ELR (cell line): ENCODE data around the gene C1QTNF2.

ENCODE experiments used
- DNase-seq: peaks from one replicate; pipeline ENCODE4 v3.0.0-alpha.2; 2015; ENCODE audit warnings: low read depth

Gene C1QTNF2, protein sequence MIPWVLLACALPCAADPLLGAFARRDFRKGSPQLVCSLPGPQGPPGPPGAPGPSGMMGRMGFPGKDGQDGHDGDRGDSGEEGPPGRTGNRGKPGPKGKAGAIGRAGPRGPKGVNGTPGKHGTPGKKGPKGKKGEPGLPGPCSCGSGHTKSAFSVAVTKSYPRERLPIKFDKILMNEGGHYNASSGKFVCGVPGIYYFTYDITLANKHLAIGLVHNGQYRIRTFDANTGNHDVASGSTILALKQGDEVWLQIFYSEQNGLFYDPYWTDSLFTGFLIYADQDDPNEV

DNA sequence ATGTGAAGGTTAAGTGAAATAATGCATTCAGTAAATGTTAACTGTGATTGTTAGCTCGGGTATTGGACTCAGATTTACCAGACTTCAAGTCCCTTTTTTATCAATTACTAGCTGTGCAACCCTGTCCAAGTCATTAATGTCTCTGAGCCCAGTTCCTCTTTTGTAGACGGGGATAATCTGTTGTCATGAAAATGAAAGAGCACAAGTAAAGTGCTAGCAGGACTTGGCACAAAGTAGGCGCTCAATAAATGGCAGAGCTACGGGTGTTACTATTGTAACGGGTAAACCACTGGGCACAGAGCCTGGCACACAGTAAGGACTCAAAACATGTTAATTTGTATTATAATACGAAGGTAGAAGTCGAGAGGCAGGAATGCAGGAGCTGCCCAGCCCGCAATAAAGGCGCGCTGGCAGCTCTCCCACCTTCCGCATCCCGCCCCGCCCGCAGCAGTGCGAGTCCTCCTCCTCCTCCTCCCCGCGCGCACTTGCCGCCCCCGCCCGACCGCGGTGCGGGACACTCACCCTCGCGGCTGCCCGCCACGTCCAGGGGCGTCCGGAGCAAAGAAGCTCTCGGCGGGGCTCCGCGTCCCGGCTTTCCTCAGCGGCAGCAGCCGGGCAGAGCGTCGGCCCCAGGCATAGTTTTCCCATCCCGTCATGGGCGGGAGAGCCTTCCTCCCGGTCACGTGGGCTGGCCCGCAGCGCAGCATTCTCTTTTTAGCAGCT lies at the start of gene C1QTNF2:
Gene C1QTNF2, minus strand, starts transcription at position 637 of the 723 bp plus-strand sequence. CDS start 15,615 bp downstream, outside the sequence.
- DNase-seq = peak; percentile 77

DNA sequence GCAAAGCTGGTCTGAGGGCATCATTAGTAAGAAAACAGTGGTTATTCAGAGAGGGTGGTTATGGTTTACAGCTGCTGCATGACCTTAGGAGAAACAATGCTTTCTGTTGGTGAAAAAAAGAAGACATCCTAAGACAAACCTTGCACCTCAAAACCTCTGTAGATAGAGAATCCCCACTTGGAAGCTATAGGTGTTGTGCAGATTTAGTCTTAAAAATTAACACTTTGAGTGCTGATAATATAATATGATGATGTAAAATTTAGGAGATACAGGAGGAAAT lies 49.8 kb upstream of the C1QTNF2 start:
- DNase-seq = no peak

DNA sequence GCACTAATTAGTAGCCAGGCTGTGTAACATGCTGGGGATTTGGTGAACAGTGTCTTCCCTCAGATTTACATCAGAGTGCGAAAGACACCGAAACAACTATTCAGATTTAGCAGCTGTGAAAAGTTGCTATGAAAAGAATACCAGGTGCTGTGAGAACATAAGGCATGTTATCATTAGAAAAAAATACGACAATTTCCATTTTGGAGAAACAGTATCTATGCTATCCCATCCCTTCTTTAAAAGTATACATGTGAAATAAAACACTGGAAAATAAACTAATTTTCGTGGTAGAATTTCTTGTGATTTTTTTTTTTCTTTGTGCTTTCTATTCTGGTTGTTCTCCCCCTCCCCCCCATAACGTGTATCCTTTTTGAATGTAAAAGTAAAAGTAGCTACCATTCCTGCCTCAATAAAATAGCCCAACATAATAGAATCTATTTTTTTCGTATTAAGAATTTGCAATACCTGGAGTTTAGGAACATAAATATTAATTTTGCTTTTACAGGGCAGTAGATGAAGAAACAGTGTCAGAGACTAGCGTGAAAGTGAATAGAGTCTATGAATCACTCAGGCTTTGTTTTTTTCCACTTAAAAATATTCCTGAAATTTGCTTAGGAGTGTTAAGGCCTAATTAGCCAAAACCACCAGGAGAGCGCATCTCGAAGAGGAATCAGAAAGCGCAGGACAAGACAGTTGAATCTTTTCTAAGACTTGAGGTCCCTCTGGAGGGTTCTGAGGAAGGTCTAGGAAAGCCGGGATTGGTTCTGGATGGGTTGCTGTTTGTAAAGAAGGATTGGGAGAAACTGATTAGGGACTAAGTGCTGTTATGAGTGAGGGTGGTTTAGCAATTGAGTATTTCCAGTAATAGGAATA lies 49.3 kb upstream of the C1QTNF2 start:
- peak; percentile 13 for DNase-seq

DNA sequence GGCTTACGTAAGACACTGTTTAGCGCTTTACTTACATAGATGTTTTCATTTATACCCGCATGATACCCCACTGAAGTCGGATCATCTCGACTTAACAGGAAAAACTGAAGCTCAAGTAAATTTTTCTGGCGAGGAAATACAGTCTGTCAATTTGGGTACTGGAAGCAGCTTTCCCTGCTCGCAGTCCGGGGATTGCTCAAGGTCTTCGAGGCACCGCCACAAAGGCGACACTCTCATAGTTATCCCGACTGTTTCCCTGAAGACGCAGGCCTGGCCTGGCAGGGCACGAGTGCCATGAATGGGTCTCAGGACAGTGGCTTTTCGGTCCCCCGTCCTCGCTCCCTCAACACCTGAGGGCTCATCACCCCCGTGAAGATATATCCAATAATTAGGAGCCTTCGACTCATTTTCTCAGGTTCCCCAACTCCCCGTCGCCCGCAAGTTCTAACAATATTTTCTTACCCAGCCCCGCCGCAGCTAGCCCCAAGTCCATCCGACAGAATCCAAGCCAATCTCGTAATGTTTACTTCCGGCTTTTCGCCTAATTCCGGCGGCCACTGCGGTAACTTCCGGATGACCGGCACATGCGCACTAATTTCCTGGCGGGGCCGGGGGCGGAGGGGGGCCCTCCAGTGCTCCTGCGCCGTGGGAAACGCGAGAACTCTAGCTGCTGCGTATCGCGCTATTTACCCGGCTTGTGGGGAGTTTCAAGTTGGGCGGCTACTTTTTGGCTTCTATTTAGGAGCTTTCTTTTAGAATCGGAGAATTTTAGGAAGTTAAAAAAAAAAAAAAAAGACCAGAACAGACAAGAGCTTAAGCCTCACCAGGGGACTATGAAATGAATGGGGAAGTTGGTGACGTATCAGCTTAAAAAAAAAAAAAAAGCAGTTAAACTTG lies 48.4 kb upstream of the C1QTNF2 start, which contains the start of gene SLU7:
Gene SLU7, minus strand, starts transcription at position 521 of the 897 bp plus-strand sequence. CDS start 3,787 bp downstream, outside the sequence.
- peak; percentile 97 for DNase-seq

DNA sequence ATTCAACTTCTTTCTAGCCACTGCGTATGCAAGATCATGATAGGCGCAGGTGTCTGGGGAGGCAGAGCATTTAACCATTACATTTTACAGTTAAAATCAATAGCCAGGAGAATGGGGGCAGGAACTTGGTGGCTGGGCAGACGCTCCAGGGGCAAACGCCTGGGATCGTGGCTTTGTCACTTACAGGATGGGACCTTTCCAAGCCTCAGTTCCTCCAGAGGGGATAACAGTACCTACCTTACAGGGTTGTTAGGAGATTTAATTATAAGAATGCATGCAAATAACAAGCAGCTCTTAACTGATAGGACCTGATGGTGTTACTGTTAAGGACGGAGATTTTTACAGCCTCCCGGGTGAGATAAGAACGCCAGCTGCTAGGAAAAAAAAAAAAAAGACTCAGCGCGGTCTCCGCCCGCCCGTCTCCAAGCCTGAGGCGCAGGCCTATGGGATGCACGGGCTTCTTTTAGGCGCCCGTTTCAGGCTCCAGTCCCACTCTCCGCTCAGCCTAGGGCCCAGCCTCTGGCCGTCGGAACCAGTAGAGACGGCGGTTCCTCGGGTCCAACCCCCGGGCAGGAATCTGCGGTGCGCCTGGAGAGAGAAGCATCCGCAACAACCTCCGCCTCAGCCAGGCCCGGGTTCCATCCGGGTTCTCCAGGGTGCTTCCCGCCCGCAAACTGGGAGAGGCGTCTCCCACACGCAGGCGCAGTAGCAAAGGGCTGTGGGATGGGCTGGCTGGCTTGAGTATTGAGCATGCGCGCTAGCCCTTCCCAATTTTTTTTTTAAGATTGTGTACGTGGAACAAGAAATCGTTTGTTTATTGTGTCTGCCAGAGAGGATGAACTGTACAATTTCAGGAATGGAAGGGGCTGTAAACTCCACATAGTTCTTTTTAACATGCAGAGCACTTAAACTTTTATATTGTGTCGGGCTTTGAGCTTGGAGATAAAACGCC lies 29.3 kb upstream of the C1QTNF2 start, which contains the start of gene FAM200C:
Gene FAM200C, minus strand, starts transcription at position 653 of the 952 bp plus-strand sequence. CDS start 4,564 bp downstream, outside the sequence.
- peak; percentile 96 for DNase-seq

DNA sequence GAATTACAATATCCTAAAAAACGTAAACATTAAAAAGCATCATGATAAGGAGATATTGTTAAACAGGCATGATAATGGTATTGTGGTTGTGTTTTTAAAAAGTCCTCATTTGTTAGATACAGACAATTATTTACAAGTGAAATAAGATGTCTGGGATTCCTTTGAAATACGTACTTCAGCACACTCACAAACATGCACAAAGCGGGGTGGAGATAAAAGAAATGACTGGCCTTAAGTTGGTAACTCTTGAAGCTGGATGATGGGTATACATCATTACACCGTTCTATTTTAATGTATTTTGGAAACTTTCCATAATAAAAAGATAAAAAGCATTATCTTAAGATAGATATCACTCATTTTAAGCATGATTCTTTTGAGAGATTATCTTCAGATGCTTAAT lies 28.4 kb upstream of the C1QTNF2 start:
- DNase-seq = peak; percentile 48

DNA sequence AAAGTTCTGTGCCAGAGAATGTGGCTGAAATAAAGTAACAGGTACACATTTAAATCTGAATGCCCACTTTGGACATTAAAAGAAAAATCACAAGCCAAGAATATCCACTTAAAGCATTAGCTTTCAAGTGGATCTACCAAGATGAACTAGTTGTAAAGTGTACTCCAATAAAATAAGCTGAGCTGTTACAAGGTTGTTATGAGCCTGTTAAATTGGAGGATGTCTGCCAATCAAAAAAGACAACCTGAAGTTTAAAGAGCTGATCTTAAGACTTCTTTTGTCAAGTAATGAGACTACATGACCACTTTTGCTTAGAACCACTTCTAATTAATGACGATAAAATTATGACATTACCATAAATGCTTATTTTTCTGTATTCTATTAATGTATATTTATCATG lies 27.1 kb upstream of the C1QTNF2 start:
- DNase-seq = no peak

DNA sequence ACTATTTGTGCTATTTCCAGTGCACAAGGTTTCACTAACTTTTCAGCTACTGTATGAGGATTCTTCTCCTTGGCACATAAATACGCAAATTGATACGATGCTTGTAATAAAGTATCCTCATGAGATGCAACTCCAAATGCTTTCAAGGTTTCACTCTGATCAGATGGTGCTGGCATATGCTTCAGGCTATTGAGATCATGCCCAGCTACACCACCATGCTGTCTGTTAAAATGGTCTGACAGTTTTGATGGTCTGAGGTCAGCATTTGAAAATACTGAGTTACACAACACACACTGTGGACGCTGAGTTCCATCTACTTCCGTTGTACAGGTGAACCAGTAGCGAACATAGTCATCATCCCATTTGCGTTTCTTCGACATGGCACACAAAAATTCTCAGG lies 24.7 kb upstream of the C1QTNF2 start:
- DNase-seq = no peak

DNA sequence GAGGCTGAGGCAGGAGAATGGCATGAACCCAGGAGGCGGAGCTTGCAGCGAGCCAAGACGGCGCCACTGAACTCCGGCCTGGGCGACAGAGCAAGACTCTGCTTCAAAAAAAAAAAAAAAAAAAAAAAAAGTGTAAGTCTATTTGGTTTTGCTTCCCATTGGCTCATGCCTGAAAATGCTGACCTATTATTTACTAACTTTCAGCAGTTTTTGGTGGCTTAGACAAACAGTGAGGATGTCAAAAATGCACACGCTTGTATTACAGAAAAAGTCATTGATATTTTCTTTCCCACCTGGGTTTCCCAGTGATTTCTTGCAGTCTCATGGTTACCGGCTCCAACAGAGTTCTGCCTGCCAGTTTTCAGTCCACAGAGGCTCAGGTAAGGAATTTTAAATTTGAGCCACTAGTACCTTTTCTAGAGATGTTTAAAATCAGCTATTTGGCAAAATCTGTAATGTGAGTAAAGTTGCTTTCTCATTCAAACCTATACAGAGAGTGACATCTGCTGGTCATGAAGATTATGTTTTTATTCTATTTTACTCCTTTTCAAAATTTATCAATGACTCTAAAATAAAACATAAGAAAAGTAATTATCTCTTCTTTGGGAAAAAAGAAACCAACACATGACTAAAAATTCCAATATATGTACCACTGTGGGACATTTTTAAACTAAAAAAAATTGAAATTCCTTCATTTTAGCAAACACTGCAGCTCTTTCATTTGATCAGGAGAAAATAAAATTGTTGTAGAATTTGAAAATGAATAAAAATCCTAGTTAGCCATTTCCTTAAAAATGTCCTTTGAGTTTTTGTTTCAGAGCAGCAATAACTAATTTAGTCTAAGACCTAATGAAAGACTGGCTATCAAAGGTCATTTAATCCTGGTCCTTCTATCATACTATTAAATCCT lies 20.6 kb upstream of the C1QTNF2 start:
- DNase-seq = peak; percentile 59

DNA sequence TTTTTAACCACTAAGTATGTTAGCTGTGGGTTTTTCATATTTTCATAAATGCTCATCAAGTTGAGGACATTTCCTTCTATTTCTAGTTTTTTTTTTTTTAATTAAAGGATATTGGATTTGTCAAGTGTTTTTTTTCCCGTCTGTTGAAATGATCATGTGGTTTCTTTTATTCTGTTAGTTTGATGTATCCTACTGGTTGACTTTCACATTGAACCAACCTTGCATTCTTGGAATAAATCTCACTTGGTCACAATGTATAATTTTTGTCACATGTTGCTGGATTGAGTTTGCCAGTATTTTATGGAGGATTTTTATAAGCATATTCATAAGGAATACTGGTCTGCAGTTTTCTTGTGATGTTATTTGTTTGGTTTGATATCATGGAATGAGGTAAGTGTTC lies 17.0 kb upstream of the C1QTNF2 start:
- no peak for DNase-seq

DNA sequence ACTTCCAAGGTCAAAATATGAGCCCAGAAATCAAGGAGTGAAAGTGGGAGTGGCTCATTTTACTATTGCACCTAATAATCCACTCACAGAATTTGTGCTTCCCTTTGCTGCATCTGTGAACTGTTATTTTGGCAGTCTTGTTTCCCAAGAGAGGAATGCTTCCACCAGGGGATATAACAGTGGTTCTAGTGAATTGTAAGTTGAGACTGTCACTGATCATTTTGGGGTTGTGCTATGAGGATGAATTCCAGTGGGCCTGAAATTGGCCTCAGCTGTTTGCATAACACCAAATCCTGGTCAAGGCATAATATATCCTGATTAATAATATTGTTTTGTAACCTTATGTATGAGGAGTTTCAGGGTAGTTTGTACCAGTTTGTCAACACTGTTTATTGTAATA lies 15.1 kb upstream of the C1QTNF2 start:
- no peak for DNase-seq

DNA sequence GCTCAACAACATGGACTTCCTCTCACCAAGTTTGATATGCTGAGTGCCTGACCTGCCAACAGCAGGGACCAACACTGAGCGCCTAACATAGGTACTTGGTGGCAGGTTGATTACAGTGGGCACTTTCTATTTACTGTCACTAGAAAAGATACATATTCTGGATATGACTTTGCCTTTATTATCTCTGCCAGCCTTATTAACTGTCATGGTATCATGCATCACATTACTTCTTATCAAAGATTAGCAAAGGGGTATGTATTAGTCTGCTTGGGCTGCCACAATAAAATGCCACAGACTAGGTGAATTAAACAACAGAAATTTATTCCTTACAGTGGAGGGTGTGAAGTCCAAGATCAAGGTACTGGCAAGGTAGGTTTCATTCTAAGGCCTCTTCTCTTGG lies 14.3 kb upstream of the C1QTNF2 start:
- no peak for DNase-seq

DNA sequence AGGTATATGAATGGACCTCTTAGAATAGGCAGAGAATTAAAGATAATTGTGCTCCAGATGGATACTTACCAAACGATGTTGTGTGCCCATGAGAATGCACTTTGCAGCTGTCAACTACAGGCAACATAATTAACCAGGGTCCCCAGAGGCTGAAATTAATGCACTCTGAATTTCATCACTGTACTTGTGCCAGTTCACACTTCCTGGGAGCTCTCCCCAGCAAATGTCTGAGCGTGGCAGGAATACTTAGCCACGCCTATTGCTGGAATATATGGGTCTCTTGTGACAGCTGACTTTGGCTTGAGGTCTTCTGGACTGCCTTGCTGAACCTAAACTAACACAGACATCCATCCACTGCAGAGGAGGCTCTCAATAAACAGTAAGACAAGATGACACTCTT lies 11.9 kb upstream of the C1QTNF2 start:
- no peak for DNase-seq

DNA sequence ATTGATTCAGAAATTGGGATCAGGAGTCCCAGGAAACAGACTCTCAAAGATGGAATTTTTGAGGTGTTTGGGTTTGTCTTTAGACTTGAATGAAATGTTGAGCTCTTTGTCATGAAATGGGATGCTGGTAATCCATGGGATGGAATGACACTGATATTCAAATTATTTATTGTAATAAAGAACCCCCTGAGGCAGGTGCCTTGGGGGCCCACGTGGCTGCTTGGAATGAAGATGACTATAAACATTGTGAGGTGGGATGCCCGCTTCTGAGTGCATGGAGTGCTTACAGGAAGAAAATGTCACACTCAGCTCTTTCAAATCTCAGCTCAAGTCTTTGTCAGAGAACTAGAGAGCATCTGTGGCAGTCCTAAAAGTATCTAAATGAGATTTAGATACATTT lies 9.6 kb upstream of the C1QTNF2 start:
- no peak for DNase-seq

DNA sequence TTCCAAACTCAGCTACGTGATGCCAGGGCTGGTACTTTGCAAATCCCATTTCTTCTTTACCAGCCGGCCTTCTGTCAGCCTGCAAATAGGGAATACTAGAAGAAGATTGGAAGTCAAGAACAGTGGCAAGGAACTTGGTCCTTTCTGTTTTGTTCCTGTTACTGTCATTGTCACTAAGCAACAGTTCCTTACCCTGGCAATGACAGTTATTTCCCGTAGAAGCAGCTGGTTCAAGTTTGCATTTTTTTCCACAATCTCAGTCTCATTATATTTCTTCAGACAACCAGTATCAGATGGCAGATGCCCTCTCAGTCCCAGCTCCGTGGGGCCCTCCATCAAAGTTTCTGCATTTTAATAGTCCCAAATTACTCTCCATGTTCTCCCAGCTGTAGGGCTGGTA lies 9.1 kb upstream of the C1QTNF2 start:
- DNase-seq = no peak

DNA sequence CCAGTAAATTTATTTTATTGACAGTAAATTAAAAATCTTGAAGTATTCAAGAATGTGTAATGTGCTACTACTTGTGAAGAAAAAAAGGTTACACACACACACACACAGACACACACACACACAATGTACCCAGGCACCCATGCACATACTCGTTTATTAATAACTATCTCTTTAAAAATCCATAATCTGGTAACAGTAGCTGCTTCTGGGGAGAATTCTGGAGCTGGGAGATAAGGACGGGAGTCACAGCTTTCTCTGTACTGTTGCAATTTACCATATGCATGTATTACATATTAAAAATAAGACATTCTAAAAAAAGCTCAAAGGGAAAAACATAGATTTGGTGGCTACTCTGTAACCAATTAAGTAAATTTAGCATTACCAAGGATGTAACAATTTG lies 7.9 kb upstream of the C1QTNF2 start:
- DNase-seq = no peak

DNA sequence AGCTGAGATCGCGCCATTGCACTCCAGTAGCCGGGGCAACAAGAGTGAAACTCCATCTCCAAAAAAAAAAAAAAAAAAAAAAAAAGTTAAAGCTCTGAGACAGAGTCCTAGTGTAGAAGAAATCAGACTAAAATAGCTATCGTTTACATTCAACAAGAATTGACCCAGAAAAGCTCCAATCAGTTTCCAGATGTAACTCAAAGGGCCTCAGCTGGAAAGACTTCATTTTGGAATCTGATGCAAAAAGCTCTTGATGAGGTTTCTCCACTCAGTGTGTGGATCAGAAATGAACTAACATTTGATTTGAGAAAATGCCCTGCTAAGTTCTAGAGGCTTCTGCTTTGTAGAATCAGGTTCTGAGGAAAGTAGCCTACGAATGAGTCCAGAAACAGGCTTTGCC lies 7.2 kb upstream of the C1QTNF2 start:
- DNase-seq = no peak

DNA sequence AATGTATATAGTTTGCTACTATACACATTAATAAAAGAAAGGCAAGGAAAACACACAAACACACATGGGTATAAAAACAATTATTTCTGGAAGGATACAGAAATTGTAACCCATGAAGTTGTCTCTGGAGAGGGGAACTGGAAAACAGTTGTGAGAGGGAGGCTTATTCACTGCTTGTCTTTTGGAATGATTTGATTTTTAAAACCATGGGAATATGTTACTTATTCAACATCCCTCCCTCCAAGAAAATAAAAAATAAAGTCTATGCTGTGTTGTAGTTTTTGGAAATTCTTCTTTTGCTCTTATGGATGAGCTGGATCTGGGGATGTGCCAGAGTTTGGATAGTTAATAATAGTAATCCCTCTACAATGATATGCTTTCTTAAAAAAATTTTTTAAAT lies 6.0 kb upstream of the C1QTNF2 start:
- no peak for DNase-seq

DNA sequence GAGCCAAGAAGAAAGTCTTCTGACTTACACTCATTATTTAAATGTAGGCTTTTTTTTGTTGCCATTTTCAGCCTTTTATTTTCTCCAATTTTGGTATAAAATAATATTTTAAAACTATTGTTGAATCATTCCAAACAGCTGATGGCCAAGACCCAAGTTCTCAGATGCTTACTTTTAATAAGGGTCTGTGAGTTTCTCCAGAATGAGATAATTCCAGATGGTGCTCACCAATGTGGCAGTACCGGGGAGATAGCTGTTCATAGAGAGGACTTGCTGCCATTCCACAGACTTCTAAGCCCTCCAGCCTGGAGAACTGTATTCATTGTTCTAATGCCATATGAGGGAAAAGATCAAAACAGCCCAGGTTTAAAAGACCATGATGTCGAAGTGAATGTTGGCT lies 5.3 kb upstream of the C1QTNF2 start:
- DNase-seq = no peak
